Muscle layer of colon (tissue), 2 donors: Measurements from ENCODE around the gene TMEM178B.

Experiments
- H3K27ac ChIP-seq: one replicate; pipeline ENCODE4 v1.7.0; 2013; ENCODE audit warnings: low read depth, mild to moderate bottlenecking, low read length, moderate library complexity
- H3K27me3 ChIP-seq, 2 donors: one replicate each; pipeline ENCODE4 v1.7.0; 2013; ENCODE audit warnings: low read length in 2 of 2, mild to moderate bottlenecking in 2 of 2; ENCODE audit not compliant: insufficient read depth in 2 of 2, control insufficient read depth in 1 of 2
- H3K36me3 ChIP-seq: one replicate; pipeline ENCODE4 v1.7.0; 2013; ENCODE audit warnings: mild to moderate bottlenecking, low read length; ENCODE audit not compliant: insufficient read depth
- H3K4me1 ChIP-seq: one replicate; pipeline ENCODE4 v1.7.0; 2013; ENCODE audit warnings: mild to moderate bottlenecking, low read length; ENCODE audit not compliant: insufficient read depth
- H3K4me3 ChIP-seq, 2 donors: one replicate each; pipeline ENCODE4 v1.7.0; 2013; ENCODE audit warnings: low read length in 2 of 2, low read depth in 1 of 2, mild to moderate bottlenecking in 1 of 2, moderate library complexity in 1 of 2
- H3K9ac ChIP-seq: one replicate; pipeline ENCODE4 v1.7.0; 2013; ENCODE audit warnings: low read length
- H3K9me3 ChIP-seq: one replicate; pipeline ENCODE4 v1.7.0; 2013; ENCODE audit warnings: mild to moderate bottlenecking, low read length
- donor health status: abdominal sarcoma.
- donor health status: Adenocarcinoma of cecum.

TMEM178B gene

DNA sequence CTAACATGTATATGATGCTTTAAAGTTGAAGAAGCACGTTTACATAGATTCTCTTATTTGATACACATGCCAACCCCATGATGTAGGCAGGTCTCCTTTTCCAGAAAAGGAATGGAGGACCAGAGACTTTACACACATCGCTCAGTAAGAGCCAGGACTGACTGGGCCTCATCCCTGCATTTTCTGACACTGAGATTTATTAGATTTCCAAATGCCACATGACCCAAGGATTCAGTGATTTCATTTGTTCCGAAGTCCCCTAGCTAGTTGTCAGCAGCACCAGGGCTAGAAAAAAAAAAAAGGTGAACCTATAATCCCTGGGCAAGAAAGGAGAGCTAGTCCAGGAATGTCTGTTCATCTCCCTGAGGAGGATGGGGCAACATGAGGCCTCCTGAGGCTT is 334.0 kb downstream of the TMEM178B start:
- H3K27ac ChIP-seq: no peak overlapping the region
- H3K9ac ChIP-seq: no peak overlapping the region
- H3K4me1 ChIP-seq: no peaks in the 10 kb centered on the region
- no peak overlapping the region for H3K4me3 ChIP-seq
- no peaks in the 10 kb centered on the region for H3K36me3 ChIP-seq
- H3K27me3 ChIP-seq: no peaks in the 10 kb centered on the region
- H3K9me3 ChIP-seq: no peaks in the 10 kb centered on the region

DNA sequence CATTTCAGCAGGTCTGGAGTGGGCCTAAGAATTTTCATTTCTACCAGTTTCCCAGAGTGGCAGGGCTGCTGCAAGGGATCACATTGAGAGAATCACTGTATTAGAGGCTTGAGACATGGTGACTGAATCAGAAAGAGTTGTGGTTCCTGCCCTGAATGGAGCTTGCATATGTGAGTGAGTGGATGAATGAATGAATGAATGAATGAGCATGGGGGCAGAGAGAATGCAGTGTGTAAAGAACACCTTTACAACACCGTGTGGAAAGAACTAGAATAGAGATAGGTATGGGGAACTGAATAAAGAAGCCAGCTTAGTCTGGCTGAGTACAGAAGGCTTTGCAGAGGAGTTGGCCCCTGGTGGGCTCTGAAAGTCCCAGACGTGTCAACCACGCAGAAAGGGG is 334.6 kb downstream of the TMEM178B start:
- no peaks in the 10 kb centered on the region for H3K4me1 ChIP-seq
- no peaks in the 10 kb centered on the region for H3K27me3 ChIP-seq
- no peaks in the 10 kb centered on the region for H3K9me3 ChIP-seq
- no peak overlapping the region for H3K27ac ChIP-seq
- no peak overlapping the region for H3K4me3 ChIP-seq
- no peak overlapping the region for H3K9ac ChIP-seq
- no peaks in the 10 kb centered on the region for H3K36me3 ChIP-seq

DNA sequence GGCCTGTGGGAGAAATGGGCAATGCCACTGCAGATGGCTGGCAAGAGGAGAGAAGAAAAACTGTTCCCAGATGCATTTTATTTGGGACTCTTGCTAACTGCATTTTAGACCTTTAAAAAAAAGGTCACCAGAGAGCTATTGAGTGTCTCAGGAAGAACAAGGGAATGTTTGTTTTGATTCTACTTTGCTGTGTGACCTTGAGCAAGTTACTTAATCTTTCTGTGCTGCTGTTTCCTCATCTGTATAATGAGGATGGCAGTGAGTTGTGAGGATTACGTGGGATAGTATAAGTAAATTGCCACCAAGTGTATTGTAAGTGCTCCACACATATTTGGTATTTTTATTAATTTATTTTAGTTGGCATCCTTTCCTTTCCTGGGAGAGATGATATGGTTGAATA is 335.4 kb downstream of the TMEM178B start:
- H3K4me3 ChIP-seq: no peak overlapping the region
- no peaks in the 10 kb centered on the region for H3K27me3 ChIP-seq
- no peak overlapping the region for H3K27ac ChIP-seq
- H3K36me3 ChIP-seq: no peaks in the 10 kb centered on the region
- no peak overlapping the region for H3K9ac ChIP-seq
- H3K9me3 ChIP-seq: no peaks in the 10 kb centered on the region
- no peaks in the 10 kb centered on the region for H3K4me1 ChIP-seq

DNA sequence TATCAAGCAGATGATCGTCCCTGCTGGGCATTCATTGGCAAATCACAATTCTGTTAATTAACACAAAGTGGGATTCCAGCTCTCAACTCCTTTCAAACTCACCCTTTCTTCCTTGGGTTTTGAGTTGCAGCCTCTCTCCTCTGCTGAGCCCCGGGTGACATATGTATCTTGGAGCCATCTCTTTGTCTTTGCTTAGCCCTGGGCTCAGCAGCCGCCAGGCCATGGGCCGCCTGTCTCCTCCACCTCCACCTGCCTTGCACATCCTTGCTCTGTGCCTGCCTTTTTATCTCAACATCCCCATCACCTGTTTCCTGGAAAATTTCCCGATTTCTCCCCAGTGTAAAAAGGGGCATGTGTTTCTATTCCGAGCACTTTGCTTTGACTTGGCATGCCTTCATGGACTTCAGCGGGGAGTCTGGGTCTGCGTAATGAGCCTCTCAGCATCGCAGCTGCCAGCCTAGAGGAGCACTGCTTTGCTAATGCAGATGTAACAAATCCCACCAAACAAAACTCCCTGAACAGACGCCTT is 336.0 kb downstream of the TMEM178B start:
- Histone ChIP-seq H3K9me3 (no peaks in the 10 kb centered on the region), H3K9ac (no peak overlapping the region), H3K4me1 (no peaks in the 10 kb centered on the region), H3K36me3 (no peaks in the 10 kb centered on the region), H3K27me3 (no peaks in the 10 kb centered on the region), H3K4me3 (no peak overlapping the region), H3K27ac (no peak overlapping the region)

DNA sequence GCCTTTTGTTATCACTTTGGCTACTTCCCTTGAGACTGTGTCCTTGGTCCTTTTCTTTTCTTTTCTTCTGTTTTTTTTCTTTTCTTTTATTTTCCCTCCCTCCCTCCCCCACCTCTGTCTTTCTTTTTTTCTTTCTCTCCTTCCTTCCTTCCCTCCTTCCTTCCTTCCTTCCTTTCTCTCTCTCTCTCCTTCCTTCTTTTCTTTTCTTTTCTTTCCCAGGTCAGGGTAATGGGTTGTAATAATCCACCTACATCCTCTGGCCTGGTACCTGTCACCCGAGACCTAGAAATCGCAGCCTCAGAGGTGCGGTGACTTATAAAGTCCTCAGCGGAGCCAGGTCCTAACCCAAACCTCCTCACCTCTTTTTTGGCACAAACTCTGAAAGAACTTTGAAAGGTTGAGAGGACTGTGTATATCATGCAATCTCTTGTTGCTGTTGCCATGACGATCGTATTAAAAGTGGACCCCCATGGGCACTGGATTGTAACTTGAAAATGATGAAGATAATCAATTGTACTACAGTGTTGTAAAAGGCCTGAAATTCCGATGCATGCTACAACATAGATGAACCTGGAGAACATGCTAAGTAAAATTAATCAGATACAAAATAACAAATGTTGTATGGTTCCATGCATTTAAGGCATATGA is 336.6 kb downstream of the TMEM178B start:
- Histone ChIP-seq H3K36me3 (no peaks in the 10 kb centered on the region), H3K4me1 (no peaks in the 10 kb centered on the region), H3K4me3 (no peak overlapping the region), H3K27ac (no peak overlapping the region), H3K27me3 (no peaks in the 10 kb centered on the region), H3K9ac (no peak overlapping the region), H3K9me3 (no peaks in the 10 kb centered on the region)

DNA sequence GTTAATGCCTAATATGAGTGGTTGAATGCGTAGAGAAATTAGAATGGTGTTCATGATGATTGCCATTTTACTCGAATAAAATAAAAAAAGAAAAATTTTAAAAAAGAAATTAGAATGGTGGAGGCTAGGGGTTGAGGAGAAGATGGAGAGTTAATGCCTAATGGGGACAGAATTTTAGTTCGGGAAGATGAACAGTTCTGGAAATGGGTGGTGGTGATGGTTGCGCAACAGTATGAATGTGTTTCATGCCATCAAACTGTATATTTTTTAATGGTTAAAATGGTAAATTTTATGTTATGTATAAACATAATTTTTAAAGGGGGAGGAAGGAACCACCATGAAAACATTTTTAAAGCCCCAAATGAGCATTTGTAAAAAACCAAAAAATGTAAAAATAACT is 337.3 kb downstream of the TMEM178B start:
- no peak overlapping the region for H3K4me3 ChIP-seq
- no peaks in the 10 kb centered on the region for H3K27me3 ChIP-seq
- no peak overlapping the region for H3K9ac ChIP-seq
- H3K36me3 ChIP-seq: no peaks in the 10 kb centered on the region
- no peak overlapping the region for H3K27ac ChIP-seq
- H3K9me3 ChIP-seq: no peaks in the 10 kb centered on the region
- H3K4me1 ChIP-seq: no peaks in the 10 kb centered on the region

DNA sequence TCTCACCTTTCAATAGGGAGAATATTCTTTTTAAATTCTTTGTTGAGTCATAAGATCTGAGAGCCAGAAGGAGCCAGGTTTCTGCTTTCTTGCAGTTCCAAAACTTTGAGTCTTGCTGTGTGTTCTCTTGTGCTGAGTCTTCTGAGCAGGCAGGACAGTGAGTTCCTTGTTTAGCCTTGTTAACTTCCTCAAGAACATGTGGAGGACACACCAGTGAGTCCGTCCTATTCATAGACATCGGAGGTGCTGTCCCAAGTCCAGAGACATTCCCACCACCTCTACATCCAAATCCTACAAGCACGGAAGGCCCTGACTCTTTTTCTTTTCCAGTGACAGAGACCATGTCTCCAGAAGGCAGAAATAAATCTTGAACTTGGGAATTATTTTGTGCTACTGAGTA is 342.1 kb downstream of the TMEM178B start:
- H3K9me3 ChIP-seq: no peaks in the 10 kb centered on the region
- no peaks in the 10 kb centered on the region for H3K27me3 ChIP-seq
- no peak overlapping the region for H3K4me3 ChIP-seq
- H3K36me3 ChIP-seq: no peaks in the 10 kb centered on the region
- H3K27ac ChIP-seq: no peak overlapping the region
- no peaks in the 10 kb centered on the region for H3K4me1 ChIP-seq
- no peak overlapping the region for H3K9ac ChIP-seq

DNA sequence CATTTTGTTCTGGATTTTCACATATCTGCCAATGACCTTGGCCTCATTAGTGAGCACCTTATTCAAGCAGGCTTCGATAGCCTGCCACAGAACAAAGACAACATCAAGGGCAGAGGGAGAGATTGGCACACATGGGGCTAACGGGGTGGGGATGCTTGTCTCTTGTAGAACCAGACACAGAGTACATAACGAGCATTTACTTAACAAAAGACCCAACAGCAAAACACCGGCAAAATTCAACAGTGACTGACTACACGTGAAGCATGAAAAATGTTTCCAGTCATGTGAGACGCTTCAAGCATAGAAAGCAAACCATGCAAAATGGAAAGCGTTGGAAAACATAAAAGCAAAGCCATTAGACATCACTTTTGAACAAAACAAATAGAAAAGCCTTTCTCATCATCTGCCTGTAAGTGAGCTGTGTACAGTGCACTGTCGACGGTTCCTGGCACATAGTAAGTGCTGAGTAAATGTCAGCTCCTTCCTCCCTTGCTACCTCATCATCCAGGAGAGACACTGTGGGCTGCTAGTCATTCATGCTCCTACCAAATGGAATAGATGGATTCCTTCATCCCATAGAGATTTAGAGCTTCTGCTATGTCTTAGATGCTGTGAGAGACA is 342.9 kb downstream of the TMEM178B start:
- Histone ChIP-seq H3K9me3 (no peaks in the 10 kb centered on the region), H3K9ac (no peak overlapping the region), H3K4me3 (no peak overlapping the region), H3K36me3 (no peaks in the 10 kb centered on the region), H3K4me1 (no peaks in the 10 kb centered on the region), H3K27me3 (no peaks in the 10 kb centered on the region), H3K27ac (no peak overlapping the region)

DNA sequence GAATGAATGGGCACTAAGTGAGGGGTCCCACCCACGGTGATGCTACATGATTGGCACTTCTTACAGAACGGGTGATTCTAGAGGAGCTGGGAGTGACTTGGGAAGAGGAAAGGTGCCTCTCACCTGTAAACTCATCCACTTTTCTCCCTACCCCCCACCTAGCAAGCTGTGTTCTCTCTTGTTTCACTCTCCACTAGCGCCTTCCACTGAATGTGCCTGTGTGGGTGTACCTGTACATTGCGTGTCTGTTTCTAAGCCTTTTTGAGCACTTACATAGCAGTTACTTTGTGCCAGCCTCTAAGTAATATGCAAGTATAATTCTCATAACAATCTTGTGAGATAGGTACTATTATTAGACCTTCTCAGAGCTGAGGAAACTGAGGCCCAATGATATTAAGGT is 343.6 kb downstream of the TMEM178B start:
- H3K27me3 ChIP-seq: no peaks in the 10 kb centered on the region
- H3K36me3 ChIP-seq: no peaks in the 10 kb centered on the region
- H3K27ac ChIP-seq: no peak overlapping the region
- H3K4me3 ChIP-seq: no peak overlapping the region
- H3K9me3 ChIP-seq: no peaks in the 10 kb centered on the region
- no peak overlapping the region for H3K9ac ChIP-seq
- H3K4me1 ChIP-seq: no peaks in the 10 kb centered on the region

DNA sequence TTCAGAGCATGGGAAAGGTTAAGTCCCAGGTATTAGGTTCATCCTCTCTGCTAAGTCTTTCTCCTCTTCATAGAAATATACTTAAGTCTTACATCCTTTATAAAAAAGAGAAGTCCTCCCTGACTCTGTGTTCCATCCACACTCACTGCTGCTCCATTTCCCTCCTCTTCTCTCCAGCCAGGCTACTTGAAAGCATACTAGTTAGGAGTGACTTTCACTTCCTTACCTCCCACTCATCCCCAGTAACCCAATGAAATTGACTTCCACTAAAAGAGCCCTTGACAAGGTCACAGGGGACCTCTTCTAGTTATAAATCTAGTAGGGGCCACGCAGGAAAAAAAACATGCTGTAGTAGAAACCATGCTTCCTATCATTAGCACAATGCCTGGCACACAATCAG is 344.2 kb downstream of the TMEM178B start:
- H3K9ac ChIP-seq: no peak overlapping the region
- H3K27ac ChIP-seq: no peak overlapping the region
- H3K4me3 ChIP-seq: no peak overlapping the region
- no peaks in the 10 kb centered on the region for H3K4me1 ChIP-seq
- H3K9me3 ChIP-seq: no peaks in the 10 kb centered on the region
- no peaks in the 10 kb centered on the region for H3K27me3 ChIP-seq
- no peaks in the 10 kb centered on the region for H3K36me3 ChIP-seq

DNA sequence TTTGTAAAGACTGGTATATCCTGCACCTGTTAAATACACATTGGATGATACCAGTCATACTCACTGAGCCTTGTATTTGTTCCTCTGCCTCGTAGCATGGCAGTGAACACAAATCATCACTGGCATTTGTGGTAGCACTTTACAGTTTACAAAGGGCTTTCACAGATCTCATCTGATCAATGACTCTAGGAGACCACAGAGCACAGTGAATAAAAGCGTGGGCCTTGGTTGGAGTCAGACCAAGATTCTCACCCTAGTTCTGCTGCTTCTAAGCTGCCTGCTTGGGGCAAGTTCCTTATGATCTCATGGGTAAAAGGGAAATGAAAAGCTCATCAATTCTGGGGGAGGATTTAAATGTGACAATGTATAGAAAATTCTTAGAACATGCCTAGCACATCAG is 347.4 kb downstream of the TMEM178B start:
- Histone ChIP-seq H3K36me3 (no peaks in the 10 kb centered on the region), H3K9ac (no peak overlapping the region), H3K27me3 (no peaks in the 10 kb centered on the region), H3K9me3 (no peaks in the 10 kb centered on the region), H3K27ac (no peak overlapping the region), H3K4me1 (no peaks in the 10 kb centered on the region), H3K4me3 (no peak overlapping the region)

DNA sequence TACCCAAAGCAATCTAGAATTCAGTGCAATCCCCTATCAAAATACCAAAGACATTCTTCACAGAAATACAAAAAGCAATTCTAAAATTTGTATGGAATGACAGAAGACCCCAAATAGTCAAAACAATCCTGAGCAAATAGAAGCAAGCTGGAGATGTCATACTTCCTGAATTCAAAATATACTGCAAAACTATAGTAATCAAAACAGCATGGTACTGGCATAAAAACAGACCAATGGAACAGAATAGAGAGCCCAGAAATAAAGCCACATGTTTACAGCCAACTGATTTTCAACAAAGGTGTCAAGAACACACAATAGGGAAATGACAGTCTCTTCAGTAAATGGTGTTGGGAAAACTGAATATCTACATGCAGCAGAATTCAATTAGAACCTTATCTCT is 353.3 kb downstream of the TMEM178B start:
- no peaks in the 10 kb centered on the region for H3K36me3 ChIP-seq
- no peaks in the 10 kb centered on the region for H3K9me3 ChIP-seq
- no peak overlapping the region for H3K4me3 ChIP-seq
- no peak overlapping the region for H3K9ac ChIP-seq
- no peaks in the 10 kb centered on the region for H3K27me3 ChIP-seq
- H3K4me1 ChIP-seq: no peaks in the 10 kb centered on the region
- no peak overlapping the region for H3K27ac ChIP-seq
